Stimulated activated CD4-positive, alpha-beta T cell treated with anti-CD3 and anti-CD28 coated beads, Interleukin-15, amount 100 ng/mL, for 24 hours (primary cell): Measurements from ENCODE around the gene ARMC5.
A peak's percentile ranks its signal among the peaks of the same experiment; 100 is the strongest.
"Not testable (repeated sequence)": the region's sequence is repeated elsewhere in the genome, so short reads cannot be mapped to it uniquely, and the experiment has no call there.

Source experiments
- DNase-seq: peaks from one replicate; pipeline ENCODE4 v3.0.0-alpha.2; 2020

Gene ARMC5

GRCh38 chr16:31478956-31479355, 19.7 kb downstream of the ARMC5 start:
- DNase-seq = no peak

- DNase-seq = no peak
Observed at GRCh38 chr16:31479751-31480150, 20.4 kb downstream of the ARMC5 start.

GRCh38 chr16:31480851-31481536, 21.7 kb downstream of the ARMC5 start:
- DNase-seq = no peak

GRCh38 chr16:31483081-31483480, 23.8 kb downstream of the ARMC5 start, which contains the start of gene SLC5A2:
Gene SLC5A2, plus strand, starts transcription at chr16:31483123. Its CDS starts 14 bp downstream, at chr16:31483137.
- DNase-seq = no peak

- not testable (repeated sequence) for DNase-seq
Observed at GRCh38 chr16:31484048-31484447, 24.7 kb downstream of the ARMC5 start.

- no peak for DNase-seq
Observed at GRCh38 chr16:31484491-31485171, 25.3 kb downstream of the ARMC5 start.

GRCh38 chr16:31485571-31485970, 26.3 kb downstream of the ARMC5 start:
- DNase-seq = no peak

- DNase-seq = no peak
Observed at GRCh38 chr16:31486045-31486444, 26.7 kb downstream of the ARMC5 start.

GRCh38 chr16:31487071-31487719, 27.9 kb downstream of the ARMC5 start:
- no peak for DNase-seq

- peak; percentile 73 for DNase-seq
Observed at GRCh38 chr16:31487720-31488467, 28.6 kb downstream of the ARMC5 start.

- DNase-seq = no peak
Observed at GRCh38 chr16:31488468-31489297, 29.4 kb downstream of the ARMC5 start.

- no peak for DNase-seq
Observed at GRCh38 chr16:31489298-31489564, 29.9 kb downstream of the ARMC5 start.

- DNase-seq = no peak
Observed at GRCh38 chr16:31489616-31490584, 30.6 kb downstream of the ARMC5 start.

- no peak for DNase-seq
Observed at GRCh38 chr16:31491778-31492418, 32.6 kb downstream of the ARMC5 start.

- no peak for DNase-seq
Observed at GRCh38 chr16:31493506-31494125, 34.3 kb downstream of the ARMC5 start.

GRCh38 chr16:31496670-31497069, 37.4 kb downstream of the ARMC5 start:
- DNase-seq = no peak

GRCh38 chr16:31498493-31498892, 39.2 kb downstream of the ARMC5 start:
- no peak for DNase-seq

- DNase-seq = no peak
Observed at GRCh38 chr16:31499928-31500327, 40.6 kb downstream of the ARMC5 start.

GRCh38 chr16:31501226-31501965, 42.1 kb downstream of the ARMC5 start:
- DNase-seq = no peak

- no peak for DNase-seq
Observed at GRCh38 chr16:31501966-31502348, 42.7 kb downstream of the ARMC5 start.
